H9 (cell line): ENCODE measurements around the gene BLOC1S1. TPM values are rescaled to one million over a fixed set of nuclear protein-coding genes. Genes with fewer than 3 reads are reported as not detected.

ENCODE experiments used
- DNase-seq: peaks from one replicate; pipeline ENCODE4 v3.0.0-alpha.2; 2017
- H2AFZ ChIP-seq: one replicate; pipeline ENCODE4 v1.6.1; 2013; ENCODE audit warnings: mild to moderate bottlenecking, low read length, control low read depth, moderate library complexity
- H2AK5ac ChIP-seq: 2 replicates; pipeline ENCODE4 v1.6.1; 2013; ENCODE audit warnings: low read length, control low read depth, mixed read lengths; ENCODE audit not compliant: insufficient read length
- H2BK120ac ChIP-seq: one replicate; pipeline ENCODE4 v1.6.1; 2013; ENCODE audit warnings: low read depth, mild to moderate bottlenecking, low read length, control low read depth, inconsistent platforms; ENCODE audit not compliant: poor library complexity, severe bottlenecking
- H2BK12ac ChIP-seq: 2 replicates; pipeline ENCODE4 v1.6.1; 2013; ENCODE audit warnings: low read length, control low read depth, mixed read lengths, low read depth; ENCODE audit not compliant: insufficient read length
- H2BK15ac ChIP-seq: 2 replicates; pipeline ENCODE4 v1.6.1; 2013; ENCODE audit warnings: low read depth, low read length, control low read depth
- H2BK20ac ChIP-seq: one replicate; pipeline ENCODE4 v1.6.1; 2013; ENCODE audit warnings: low read depth, mild to moderate bottlenecking, low read length, control low read depth, inconsistent platforms; ENCODE audit not compliant: poor library complexity, severe bottlenecking
- H2BK5ac ChIP-seq: 2 replicates; pipeline ENCODE4 v1.6.1; 2013; ENCODE audit warnings: low read length, control low read depth, mixed read lengths; ENCODE audit not compliant: insufficient read length
- H3K14ac ChIP-seq: 2 replicates; pipeline ENCODE4 v1.6.1; 2013; ENCODE audit warnings: low read length, control low read depth; ENCODE audit not compliant: insufficient read depth
- H3K18ac ChIP-seq: 2 replicates; pipeline ENCODE4 v1.6.1; 2013; ENCODE audit warnings: low read depth, mild to moderate bottlenecking, mixed read lengths, low read length, control low read depth; ENCODE audit not compliant: insufficient read length
- H3K23ac ChIP-seq: 2 replicates; pipeline ENCODE4 v1.6.1; 2013; ENCODE audit warnings: low read length, control low read depth, mixed read lengths, low read depth; ENCODE audit not compliant: insufficient read length
- H3K23me2 ChIP-seq: 2 replicates; pipeline ENCODE4 v1.6.1; 2013; ENCODE audit warnings: low read depth, mild to moderate bottlenecking, mixed read lengths, low read length, control low read depth; ENCODE audit not compliant: insufficient read length, poor library complexity, severe bottlenecking
- H3K27ac ChIP-seq: 2 replicates; pipeline ENCODE4 v1.5.1; 2013; ENCODE audit warnings: low read length, control low read depth, mixed read lengths, low read depth; ENCODE audit not compliant: insufficient read length
- H3K27me3 ChIP-seq: 2 replicates; pipeline ENCODE4 v1.6.1; 2013; ENCODE audit warnings: low read length, control low read depth, inconsistent platforms; ENCODE audit not compliant: insufficient read depth
- H3K4ac ChIP-seq: 2 replicates; pipeline ENCODE4 v1.6.1; 2013; ENCODE audit warnings: low read depth, mild to moderate bottlenecking, control low read depth, inconsistent platforms, low read length, moderate library complexity
- H3K4me1 ChIP-seq: 2 replicates; pipeline ENCODE4 v1.6.1; 2013; ENCODE audit warnings: low read length, control low read depth, inconsistent platforms; ENCODE audit not compliant: insufficient read depth
- H3K4me2 ChIP-seq: 2 replicates; pipeline ENCODE4 v1.6.1; 2013; ENCODE audit warnings: low read length, control low read depth, mixed read lengths; ENCODE audit not compliant: insufficient read length, insufficient read depth
- H3K56ac ChIP-seq: 2 replicates; pipeline ENCODE4 v1.6.1; 2013; ENCODE audit warnings: low read depth, mild to moderate bottlenecking, mixed read lengths, low read length, control low read depth; ENCODE audit not compliant: insufficient read length
- H3K79me1 ChIP-seq: 2 replicates; pipeline ENCODE4 v1.6.1; 2013; ENCODE audit warnings: low read depth, mild to moderate bottlenecking, moderate library complexity, low read length, control low read depth, inconsistent platforms; ENCODE audit not compliant: insufficient read depth, poor library complexity, severe bottlenecking
- H3K79me2 ChIP-seq: 2 replicates; pipeline ENCODE4 v1.6.1; 2013; ENCODE audit warnings: low read length, control low read depth, inconsistent platforms; ENCODE audit not compliant: insufficient read depth
- H3K9ac ChIP-seq: 2 replicates; pipeline ENCODE4 v1.6.1; 2013; ENCODE audit warnings: low read length, control low read depth, mixed read lengths; ENCODE audit not compliant: insufficient read length; ENCODE audit errors: extremely low read depth
- H3K9me3 ChIP-seq: one replicate; pipeline ENCODE4 v1.6.1; 2013; ENCODE audit warnings: low read depth, low read length, inconsistent platforms; ENCODE audit not compliant: control insufficient read depth
- H3T11ph ChIP-seq: one replicate; pipeline ENCODE4 v1.6.1; 2013; ENCODE audit warnings: mild to moderate bottlenecking, low read length, control low read depth, inconsistent platforms
- H4K20me1 ChIP-seq: one replicate; pipeline ENCODE4 v1.6.1; 2013; ENCODE audit not compliant: control insufficient read depth, insufficient read length, insufficient read depth
- H4K5ac ChIP-seq: 2 replicates; pipeline ENCODE4 v1.6.1; 2013; ENCODE audit warnings: low read depth, mild to moderate bottlenecking, mixed read lengths, low read length, control low read depth; ENCODE audit not compliant: insufficient read length
- H4K8ac ChIP-seq: replicated peaks from 2 replicates; pipeline ENCODE4 v1.6.1; 2013; ENCODE audit warnings: low read length, control low read depth, mixed read lengths, low read depth; ENCODE audit not compliant: insufficient read length
- H4K91ac ChIP-seq: 2 replicates; pipeline ENCODE4 v1.6.1; 2013; ENCODE audit warnings: low read depth, mild to moderate bottlenecking, moderate library complexity, mixed read lengths, low read length, control low read depth; ENCODE audit not compliant: insufficient read length
- H3K27ac Mint-ChIP-seq, 3 experiments: 2 replicates in 2 of 3; 3 replicates in 1 of 3; pipeline ENCODE4 v1.8.0; 2020 to 2021; ENCODE audit warnings: mixed read lengths in 3 of 3, mild to moderate bottlenecking in 1 of 3, moderate library complexity in 1 of 3
- H3K27me3 Mint-ChIP-seq: 2 replicates; pipeline ENCODE4 v1.8.0; 2021; ENCODE audit warnings: low read depth, mild to moderate bottlenecking, moderate library complexity, mixed read lengths
- H3K36me3 Mint-ChIP-seq, 3 experiments: 2 replicates in 2 of 3; 3 replicates in 1 of 3; pipeline ENCODE4 v1.8.0; 2020 to 2021; ENCODE audit warnings: low read depth in 3 of 3, mixed read lengths in 3 of 3; ENCODE audit not compliant: insufficient read depth in 1 of 3
- H3K4me1 Mint-ChIP-seq, 2 experiments: 2 replicates each; pipeline ENCODE4 v1.8.0; 2020; ENCODE audit warnings: mixed read lengths in 2 of 2
- H3K4me3 Mint-ChIP-seq, 2 experiments: 2 replicates in 1 of 2; 3 replicates in 1 of 2; pipeline ENCODE4 v1.8.0; 2020 to 2021; ENCODE audit warnings: mild to moderate bottlenecking in 2 of 2, mixed read lengths in 2 of 2, moderate library complexity in 1 of 2
- H3K9me3 Mint-ChIP-seq, 2 experiments: 2 replicates in 1 of 2; 3 replicates in 1 of 2; pipeline ENCODE4 v1.8.0; 2020; ENCODE audit warnings: mild to moderate bottlenecking in 2 of 2, mixed read lengths in 2 of 2, moderate library complexity in 1 of 2
- WGBS: extraction: QIAGEN DNeasy Blood & Tissue Kit; methylation state at CpG from one replicate; pipeline ENCODE4 v1.1.7; 2013; ENCODE audit warnings: missing lambda C conversion rate, low lambda C conversion rate, mixed read lengths; ENCODE audit not compliant: insufficient read length; ENCODE audit errors: extremely low coverage; 5-methylcytosine and 5-hydroxymethylcytosine counted together
- total RNA-seq: library from RNA; stranded (reverse); gene quantifications from 2 replicates; pipeline ENCODE4 v1.2.1, GENCODE V29; 2021
- TF ChIP-seq, protein P1 (sequence below): fragments of 200-600 bp; sonication (generic); conservative IDR thresholded peaks from 3 replicates; pipeline ENCODE4 v1.8.0; 2021; ENCODE audit warnings: antibody characterized with exemption, mild to moderate bottlenecking

Gene BLOC1S1
- total RNA-seq, 1 experiment from 2014 or later: 108 TPM

DNA sequence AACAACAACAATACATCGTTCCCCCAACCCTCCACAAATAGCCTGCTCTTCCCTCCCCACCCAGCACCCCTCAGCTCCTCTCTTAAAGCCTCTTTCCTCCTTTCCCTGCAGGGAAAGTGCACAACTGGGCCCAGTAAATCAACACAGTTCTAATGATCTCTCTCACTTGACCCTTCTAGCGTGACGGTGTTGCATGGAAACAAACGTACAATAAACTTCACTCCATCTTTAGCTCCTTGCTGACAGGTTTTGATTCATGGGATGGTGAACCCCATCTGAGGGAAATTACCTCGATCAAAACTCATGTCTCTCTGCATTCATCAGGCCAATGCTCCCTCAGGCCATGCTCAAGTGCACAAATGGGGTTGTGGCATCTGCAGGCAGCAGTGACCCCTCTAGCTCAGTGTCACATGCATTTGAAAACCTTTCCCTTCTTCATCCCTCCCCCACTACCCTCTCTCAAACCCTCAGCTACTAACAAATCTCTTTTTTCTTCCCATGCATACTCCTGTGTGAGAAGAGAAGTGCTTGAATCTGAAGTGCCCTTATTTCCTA is 50.0 kb downstream of the BLOC1S1 start:
- no peak overlapping the region for H4K8ac ChIP-seq
- no peak overlapping the region for H2AK5ac ChIP-seq
- no peaks in the 10 kb centered on the region for H3K27me3 ChIP-seq
- no peak overlapping the region for H2AFZ ChIP-seq
- peaks cover 20 to 59% (median 37%) of the 10 kb centered on the region in 3 experiments; a peak in 6 of 7 replicates for H3K36me3 Mint-ChIP-seq
- H3K23me2 ChIP-seq: no peaks in the 10 kb centered on the region
- H3K56ac ChIP-seq: no peak overlapping the region
- H3K14ac ChIP-seq: no peak overlapping the region
- H4K20me1 ChIP-seq: no peaks in the 10 kb centered on the region
- H2BK12ac ChIP-seq: no peak overlapping the region
- no peaks in the 10 kb centered on the region for H3K9me3 ChIP-seq
- H3K27ac ChIP-seq: no peak overlapping the region
- H3K79me1 ChIP-seq: no peaks in the 10 kb centered on the region
- no peak overlapping the region for H2BK5ac ChIP-seq
- 0 out of 2 replicates have a peak, but pooled peaks cover 3% of the 10 kb centered on the region for H3K4me1 ChIP-seq
- no peak for DNase-seq
- H3K79me2 ChIP-seq: no peaks in the 10 kb centered on the region
- no peak overlapping the region for H3K4ac ChIP-seq
- H2BK20ac ChIP-seq: no peak overlapping the region
- no peak overlapping the region for H2BK15ac ChIP-seq
- H3T11ph ChIP-seq: no peak overlapping the region
- H4K5ac ChIP-seq: no peak overlapping the region
- H3K23ac ChIP-seq: no peak overlapping the region
- H3K9me3 Mint-ChIP-seq: no peaks in the 10 kb centered on the region
- H3K18ac ChIP-seq: no peak overlapping the region
- no CpG with 5 or more reads among the region's 5 CpGs for WGBS
- peak overlapping the region; percentile 16 to 36 (median 26); a peak in 5 of 7 replicates for H3K27ac Mint-ChIP-seq
- no peak overlapping the region for H3K9ac ChIP-seq
- H3K4me2 ChIP-seq: no peak overlapping the region
- no peak overlapping the region for H4K91ac ChIP-seq
- H3K4me3 Mint-ChIP-seq: no peak overlapping the region
- H3K4me1 Mint-ChIP-seq: peaks cover 9 to 14% of the 10 kb centered on the region in 2 experiments
- TF ChIP-seq, protein P1, sequence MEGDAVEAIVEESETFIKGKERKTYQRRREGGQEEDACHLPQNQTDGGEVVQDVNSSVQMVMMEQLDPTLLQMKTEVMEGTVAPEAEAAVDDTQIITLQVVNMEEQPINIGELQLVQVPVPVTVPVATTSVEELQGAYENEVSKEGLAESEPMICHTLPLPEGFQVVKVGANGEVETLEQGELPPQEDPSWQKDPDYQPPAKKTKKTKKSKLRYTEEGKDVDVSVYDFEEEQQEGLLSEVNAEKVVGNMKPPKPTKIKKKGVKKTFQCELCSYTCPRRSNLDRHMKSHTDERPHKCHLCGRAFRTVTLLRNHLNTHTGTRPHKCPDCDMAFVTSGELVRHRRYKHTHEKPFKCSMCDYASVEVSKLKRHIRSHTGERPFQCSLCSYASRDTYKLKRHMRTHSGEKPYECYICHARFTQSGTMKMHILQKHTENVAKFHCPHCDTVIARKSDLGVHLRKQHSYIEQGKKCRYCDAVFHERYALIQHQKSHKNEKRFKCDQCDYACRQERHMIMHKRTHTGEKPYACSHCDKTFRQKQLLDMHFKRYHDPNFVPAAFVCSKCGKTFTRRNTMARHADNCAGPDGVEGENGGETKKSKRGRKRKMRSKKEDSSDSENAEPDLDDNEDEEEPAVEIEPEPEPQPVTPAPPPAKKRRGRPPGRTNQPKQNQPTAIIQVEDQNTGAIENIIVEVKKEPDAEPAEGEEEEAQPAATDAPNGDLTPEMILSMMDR: no peak
- H2BK120ac ChIP-seq: no peak overlapping the region
- H3K27me3 Mint-ChIP-seq: no peaks in the 10 kb centered on the region
